ENCODE results near the gene BUB1B.

The BUB1B gene

GRCh38 chr15:40232625-40233070, 71.8 kb downstream of the BUB1B start:
- no peaks in the 10 kb centered on the region for H3K27me3 ChIP-seq (ENCODE audit: insufficient read depth, poor library complexity, severe bottlenecking)
- peak in 1 of 2 experiments; percentile 37 for DNase-seq (ENCODE audit: low read depth in 1 of 2, low spot score in 1 of 2)
- no peak overlapping the region for H3K27ac ChIP-seq (replicated peaks)
- no peak overlapping the region for H3K4me3 ChIP-seq (replicated peaks; ENCODE audit: insufficient read depth, low read length)
- no peak for TF ChIP-seq POLR2AphosphoS5 (IDR thresholded peaks at IDR 0.05; ENCODE audit: low read depth)
- peak; percentile 69; the same call in 1 of the 2 replicates for TF ChIP-seq SPI1 (IDR thresholded peaks at IDR 0.05; ENCODE audit: borderline replicate concordance, low read depth)

- H3K27ac ChIP-seq (replicated peaks) = no peak overlapping the region
- no peak overlapping the region for H3K4me3 ChIP-seq (replicated peaks; ENCODE audit: insufficient read depth, low read length)
- H3K27me3 ChIP-seq (ENCODE audit: insufficient read depth, poor library complexity, severe bottlenecking) = no peaks in the 10 kb centered on the region
- TF ChIP-seq POLR2AphosphoS5 (IDR thresholded peaks at IDR 0.05; ENCODE audit: low read depth) (no peak), REST (IDR thresholded peaks at IDR 0.05; ENCODE audit: insufficient replicate concordance, low read depth) (no peak), CTCF (IDR thresholded peaks at IDR 0.05; ENCODE audit: insufficient read depth, low read length) (no peak), GABPA (IDR thresholded peaks at IDR 0.05; ENCODE audit: low read depth) (no peak), SPI1 (IDR thresholded peaks at IDR 0.05; ENCODE audit: borderline replicate concordance, low read depth) (no peak)
- no peak for DNase-seq (ENCODE audit: low read depth in 1 of 2, low spot score in 1 of 2)
Measured at GRCh38 chr15:40233727-40234577, 73.1 kb downstream of the BUB1B start.

- TF ChIP-seq GABPA (IDR thresholded peaks at IDR 0.05; ENCODE audit: low read depth) (no peak), POLR2AphosphoS5 (IDR thresholded peaks at IDR 0.05; ENCODE audit: low read depth) (no peak), CTCF (IDR thresholded peaks at IDR 0.05; ENCODE audit: insufficient read depth, low read length) (no peak), SPI1 (IDR thresholded peaks at IDR 0.05; ENCODE audit: borderline replicate concordance, low read depth) (no peak), REST (IDR thresholded peaks at IDR 0.05; ENCODE audit: insufficient replicate concordance, low read depth) (no peak)
- H3K4me3 ChIP-seq (replicated peaks; ENCODE audit: insufficient read depth, low read length) = no peak overlapping the region
- peaks cover 7% of the 10 kb centered on the region for H3K27me3 ChIP-seq (ENCODE audit: insufficient read depth, poor library complexity, severe bottlenecking)
- peak; percentile 39 to 51 for DNase-seq (ENCODE audit: low read depth in 1 of 2, low spot score in 1 of 2)
- peak overlapping the region; percentile 47 for H3K27ac ChIP-seq (replicated peaks)
Measured at GRCh38 chr15:40234783-40235182, 73.9 kb downstream of the BUB1B start.

- TF ChIP-seq SPI1 (IDR thresholded peaks at IDR 0.05; ENCODE audit: borderline replicate concordance, low read depth) (peak; percentile 99), CTCF (IDR thresholded peaks at IDR 0.05; ENCODE audit: insufficient read depth, low read length) (no peak)
- Histone ChIP-seq H3K4me3 (replicated peaks; ENCODE audit: insufficient read depth, low read length) (no peak overlapping the region), H3K27me3 (ENCODE audit: insufficient read depth, poor library complexity, severe bottlenecking) (peaks cover 7% of the 10 kb centered on the region), H3K27ac (replicated peaks) (peak overlapping the region; percentile 47)
- DNase-seq (ENCODE audit: low read depth in 1 of 2, low spot score in 1 of 2) = peak in 1 of 2 experiments; percentile 61
Measured at GRCh38 chr15:40235201-40235885, 74.5 kb downstream of the BUB1B start.
